Spleen (tissue), 11 donors: ENCODE measurements around the gene UNG. TPM values are rescaled to one million over a fixed set of nuclear protein-coding genes. Genes with fewer than 3 reads are reported as not detected.
A peak's percentile ranks its signal among the peaks of the same experiment; 100 is the strongest.

ENCODE experiments used
- DNase-seq: peaks from one replicate; pipeline ENCODE4 v3.0.0-alpha.2; 2020
- H3K27ac ChIP-seq, 8 donors: fragments of 200-600 bp; sonication (generic) in 7 of 8; 1 replicate in 4 of 8; 2 replicates in 4 of 8; pipeline versions ENCODE4 v1.5.0 to v1.8.0; 2016 to 2021; ENCODE audit warnings: inconsistent platforms in 4 of 8, mild to moderate bottlenecking in 4 of 8, moderate library complexity in 1 of 8
- H3K27me3 ChIP-seq, 7 donors: fragments of 200-600 bp; sonication (generic) in 6 of 7; replicated peaks in 1 of 7; 1 replicate in 4 of 7; 2 replicates in 3 of 7; pipeline versions ENCODE4 v1.5.0 to v1.8.0; 2016 to 2021; ENCODE audit warnings: inconsistent platforms in 3 of 7, mild to moderate bottlenecking in 1 of 7
- H3K36me3 ChIP-seq, 6 donors: fragments of 200-600 bp; sonication (generic) in 5 of 6; 1 replicate in 4 of 6; 2 replicates in 2 of 6; pipeline versions ENCODE4 v1.5.0 to v1.8.0; 2016 to 2021; ENCODE audit warnings: inconsistent platforms in 2 of 6
- H3K4me1 ChIP-seq, 6 donors: fragments of 200-600 bp; sonication (generic) in 5 of 6; 1 replicate in 3 of 6; 2 replicates in 3 of 6; pipeline versions ENCODE4 v1.5.0 to v1.8.0; 2016 to 2021; ENCODE audit warnings: inconsistent platforms in 3 of 6
- H3K4me3 ChIP-seq, 8 donors: fragments of 200-600 bp; sonication (generic) in 7 of 8; 1 replicate in 4 of 8; 2 replicates in 4 of 8; pipeline versions ENCODE4 v1.5.0 to v1.8.0; 2016 to 2021; ENCODE audit warnings: inconsistent platforms in 4 of 8, mild to moderate bottlenecking in 4 of 8, moderate library complexity in 2 of 8
- H3K9me3 ChIP-seq, 8 donors: fragments of 200-600 bp; sonication (generic) in 7 of 8; 1 replicate in 4 of 8; 2 replicates in 4 of 8; pipeline versions ENCODE4 v1.5.0 to v1.8.0; 2016 to 2021; ENCODE audit warnings: inconsistent platforms in 4 of 8
- CTCF ChIP-seq, 11 experiments: fragments of 200-600 bp in 7 of 11; fragments of 450-650 bp in 4 of 11; sonication (generic) in 4 of 11; IDR thresholded peaks in 8 of 11; conservative IDR thresholded peaks in 3 of 11; 1 replicate in 7 of 11; 2 replicates in 4 of 11; pipeline versions ENCODE4 v1.4.0 to v1.8.0; 2016 to 2021; ENCODE audit warnings: antibody characterized with exemption in 11 of 11, inconsistent platforms in 4 of 11, mild to moderate bottlenecking in 1 of 11
- POLR2A ChIP-seq, 3 donors: fragments of 450-650 bp; IDR thresholded peaks; one replicate each; pipeline ENCODE4 v1.5.1; 2017; ENCODE audit warnings: antibody characterized with exemption in 3 of 3, mild to moderate bottlenecking in 1 of 3
- POLR2AphosphoS5 ChIP-seq, 3 donors: sonication (generic); formaldehyde crosslinking; IDR thresholded peaks; one replicate each; pipeline ENCODE4 v1.5.1; 2017; ENCODE audit warnings: antibody characterized with exemption in 3 of 3
- WGBS, 5 donors: extraction: QIAGEN DNeasy Blood & Tissue Kit in 3 of 5; methylation state at CpG; one replicate each; pipeline versions ENCODE4 v1.1.5 to v1.1.7; 2013 to 2018; 5-methylcytosine and 5-hydroxymethylcytosine counted together
- intact Hi-C: fragments of 100-400 bp; cut with DNase I; formaldehyde crosslinking; loops from one replicate; pipeline ENCODE4 v1.15.0; 2023; ENCODE audit warnings: low total_unique reads
- polyA plus RNA-seq, 3 donors: library from polyadenylated mRNA; stranded (reverse); fragments of 200-250 nt; gene quantifications; one replicate each; pipeline ENCODE4 v1.2.1, GENCODE V29; 2013
- total RNA-seq, 7 donors: library from RNA; depleted of rRNA in 3 of 7; stranded (reverse); fragments of >200 nt in 3 of 7; fragmentation: NEBNext Ultra II Directional in 4 of 7; extraction: Animal tissue kit (Norgen Biotek cat#: 25700) in 4 of 7; gene quantifications; one replicate each; pipeline versions ENCODE4 v1.1.0 to v1.2.1, GENCODE V29; 2016 to 2021
- donor health status: healthy with polysubstance abuse.
- donor health status: DM: no; HTN: no; CAD: no; lungs with moderate emphysema.
- donor health status: DM: no; HTN: no; CAD: no.
- donor health status: Bipolar disorder and iron deficiency.
- donor health status: healthy.
- donor health status: DM: no; HTN: no; CAD: no.
- donor health status: DM: yes; HTN: yes; CAD: no.

UNG gene
- total and polyA plus RNA-seq, 10 donors, result 9.8 to 30.6 (median 18.1) TPM

GRCh38 chr12:109105176-109105575, 7.8 kb downstream of the UNG start:
- no peak for DNase-seq
- no peaks in the 10 kb centered on the region for H3K27me3 ChIP-seq
- H3K36me3 ChIP-seq, result peaks cover 0 to 97% (median 67%) of the 10 kb centered on the region in 6 donors
- H3K4me3 ChIP-seq, result no peak overlapping the region
- H3K27ac ChIP-seq, result no peak overlapping the region
- H3K9me3 ChIP-seq, result no peaks in the 10 kb centered on the region
- H3K4me1 ChIP-seq, result peaks cover 0 to 19% (median 4%) of the 10 kb centered on the region in 6 donors
- 89 to 99% (median 97%) methylated on average over 5 of the region's 5 CpGs for WGBS, 5 donors
- TF ChIP-seq POLR2A (IDR thresholded peaks at IDR 0.05) (no peak), POLR2AphosphoS5 (IDR thresholded peaks at IDR 0.05) (no peak), CTCF (IDR thresholded peaks at IDR 0.05 in 8 of 11, conservative IDR thresholded peaks at IDR 0.05 in 3 of 11) (no peak)
- intact Hi-C loops, result no loop called here

- intact Hi-C loops, result no loop called here
- Histone ChIP-seq H3K27me3 (no peaks in the 10 kb centered on the region), H3K27ac (peak overlapping the region; percentile 27 to 93 (median 85))
Observed at GRCh38 chr12:109109746-109110350, 12.5 kb downstream of the UNG start.

GRCh38 chr12:109110988-109111495, 13.6 kb downstream of the UNG start:
- WGBS, 5 donors, result 14 to 46% (median 34%) methylated on average over 24 to 28 of the region's 28 CpGs
- no peaks in the 10 kb centered on the region for H3K9me3 ChIP-seq
- intact Hi-C loops, result no loop called here
- DNase-seq, result peak; percentile 91
- peaks cover 10 to 61% (median 36%) of the 10 kb centered on the region in 6 donors for H3K4me1 ChIP-seq
- peak overlapping the region; percentile 55 to 93 (median 85) for H3K27ac ChIP-seq
- no peaks in the 10 kb centered on the region for H3K27me3 ChIP-seq
- peaks cover 0 to 44% (median 30%) of the 10 kb centered on the region in 6 donors for H3K36me3 ChIP-seq
- peak overlapping the region; percentile 8 to 73 (median 46) for H3K4me3 ChIP-seq
- TF ChIP-seq POLR2A (IDR thresholded peaks at IDR 0.05), result peak in 1 of 3 donors; percentile 12
- peak; percentile 84 to 92 (median 91) for TF ChIP-seq POLR2AphosphoS5 (IDR thresholded peaks at IDR 0.05)
- TF ChIP-seq CTCF (IDR thresholded peaks at IDR 0.05 in 8 of 11, conservative IDR thresholded peaks at IDR 0.05 in 3 of 11), result no peak

More at GRCh38 chr12:109109746-109110350, 12.5 kb downstream of the UNG start:
- DNase-seq, result peak; percentile 59
- no peak overlapping the region for H3K4me3 ChIP-seq
- H3K36me3 ChIP-seq, result peaks cover 0 to 56% (median 42%) of the 10 kb centered on the region in 6 donors
- H3K9me3 ChIP-seq, result no peaks in the 10 kb centered on the region
- peaks cover 0 to 49% (median 28%) of the 10 kb centered on the region in 6 donors for H3K4me1 ChIP-seq
- no peak for TF ChIP-seq POLR2A (IDR thresholded peaks at IDR 0.05)
- no peak for TF ChIP-seq POLR2AphosphoS5 (IDR thresholded peaks at IDR 0.05)
- no peak for TF ChIP-seq CTCF (IDR thresholded peaks at IDR 0.05 in 8 of 11, conservative IDR thresholded peaks at IDR 0.05 in 3 of 11)
- 88 to 93% (median 93%) methylated on average over 6 of the region's 6 CpGs for WGBS, 5 donors

- Histone ChIP-seq H3K27me3 (no peaks in the 10 kb centered on the region), H3K36me3 (peaks cover 0 to 25% (median 14%) of the 10 kb centered on the region in 6 donors), H3K9me3 (no peaks in the 10 kb centered on the region), H3K27ac (peak overlapping the region in 5 of 8 donors; percentile 6 to 93 (median 86)), H3K4me1 (peaks cover 15 to 79% (median 51%) of the 10 kb centered on the region in 6 donors), H3K4me3 (peak overlapping the region in 1 of 8 donors; percentile 1)
- WGBS, 5 donors, result 84 to 90% (median 87%) methylated on average over 11 of the region's 11 CpGs
- DNase-seq, result peak; percentile 6
- TF ChIP-seq POLR2AphosphoS5 (IDR thresholded peaks at IDR 0.05) (no peak), CTCF (IDR thresholded peaks at IDR 0.05 in 8 of 11, conservative IDR thresholded peaks at IDR 0.05 in 3 of 11) (no peak), POLR2A (IDR thresholded peaks at IDR 0.05) (no peak)
- intact Hi-C loops, result no loop called here
Observed at GRCh38 chr12:109112720-109113465, 15.5 kb downstream of the UNG start.
